Dendritic cell treated with granulocyte-macrophage colony-stimulating factor and Interleukin-4, amounts not matched to agents 40 ng/mL and 50 ng/mL, for 4 days (primary cell): ENCODE data around the gene CES1.
A peak's percentile ranks its signal among the peaks of the same experiment; 100 is the strongest.
"Not testable (repeated sequence)": the region's sequence is repeated elsewhere in the genome, so short reads cannot be mapped to it uniquely, and the experiment has no call there.

ENCODE experiments used
- H3K27ac Mint-ChIP-seq: one replicate; pipeline ENCODE4 v1.8.0; 2022; ENCODE audit warnings: mild to moderate bottlenecking, mixed read lengths
- H3K27me3 Mint-ChIP-seq: one replicate; pipeline ENCODE4 v1.8.0; 2022; ENCODE audit warnings: mild to moderate bottlenecking, mixed read lengths
- H3K36me3 Mint-ChIP-seq: one replicate; pipeline ENCODE4 v1.8.0; 2022; ENCODE audit warnings: low read depth, mixed read lengths
- H3K4me1 Mint-ChIP-seq: one replicate; pipeline ENCODE4 v1.8.0; 2022; ENCODE audit warnings: low read depth, mixed read lengths
- H3K4me3 Mint-ChIP-seq: one replicate; pipeline ENCODE4 v1.8.0; 2022; ENCODE audit warnings: mild to moderate bottlenecking, moderate library complexity, mixed read lengths
- H3K9me3 Mint-ChIP-seq: one replicate; pipeline ENCODE4 v1.8.0; 2022; ENCODE audit warnings: mixed read lengths
- intact Hi-C: fragments of 100-400 bp; cut with micrococcal nuclease; formaldehyde crosslinking; loops from one replicate; pipeline ENCODE4 v1.15.0; 2022

Gene CES1

GRCh38 chr16:55792934-55793374 is 39.9 kb downstream of the CES1 start:
- H3K27ac Mint-ChIP-seq, H3K4me1 Mint-ChIP-seq, intact Hi-C loops, H3K27me3 Mint-ChIP-seq, H3K9me3 Mint-ChIP-seq, H3K4me3 Mint-ChIP-seq, H3K36me3 Mint-ChIP-seq: not testable (repeated sequence)

- H3K27ac Mint-ChIP-seq, H3K27me3 Mint-ChIP-seq, H3K4me3 Mint-ChIP-seq, H3K9me3 Mint-ChIP-seq, H3K36me3 Mint-ChIP-seq, intact Hi-C loops: not testable (repeated sequence)
- peaks cover 10% of the 10 kb centered on the region for H3K4me1 Mint-ChIP-seq
Observed at GRCh38 chr16:55791512-55791911, 41.4 kb downstream of the CES1 start.

- H3K36me3 Mint-ChIP-seq, H3K9me3 Mint-ChIP-seq, H3K27me3 Mint-ChIP-seq, H3K4me3 Mint-ChIP-seq, intact Hi-C loops, H3K27ac Mint-ChIP-seq: not testable (repeated sequence)
- peaks cover 17% of the 10 kb centered on the region for H3K4me1 Mint-ChIP-seq
Observed at GRCh38 chr16:55790240-55790639, 42.7 kb downstream of the CES1 start.

- peaks cover 49% of the 10 kb centered on the region for H3K4me1 Mint-ChIP-seq
Observed at GRCh38 chr16:55782793-55783091, 50.2 kb downstream of the CES1 start.

GRCh38 chr16:55782091-55782792 is 50.7 kb downstream of the CES1 start:
- H3K36me3 Mint-ChIP-seq, H3K27me3 Mint-ChIP-seq, H3K27ac Mint-ChIP-seq, H3K4me3 Mint-ChIP-seq, H3K9me3 Mint-ChIP-seq, intact Hi-C loops: not testable (repeated sequence)
- H3K4me1 Mint-ChIP-seq = peaks cover 46% of the 10 kb centered on the region

More at GRCh38 chr16:55782793-55783091, 50.2 kb downstream of the CES1 start:
- intact Hi-C loops, H3K9me3 Mint-ChIP-seq, H3K4me3 Mint-ChIP-seq, H3K27ac Mint-ChIP-seq, H3K27me3 Mint-ChIP-seq, H3K36me3 Mint-ChIP-seq: not testable (repeated sequence)

- H3K36me3 Mint-ChIP-seq, H3K4me3 Mint-ChIP-seq, intact Hi-C loops, H3K9me3 Mint-ChIP-seq, H3K27me3 Mint-ChIP-seq, H3K27ac Mint-ChIP-seq: not testable (repeated sequence)
- H3K4me1 Mint-ChIP-seq = peaks cover 38% of the 10 kb centered on the region
Observed at GRCh38 chr16:55781456-55781855, 51.4 kb downstream of the CES1 start.

- peaks cover 31% of the 10 kb centered on the region for H3K4me1 Mint-ChIP-seq
- H3K27ac Mint-ChIP-seq, H3K9me3 Mint-ChIP-seq, intact Hi-C loops, H3K4me3 Mint-ChIP-seq, H3K36me3 Mint-ChIP-seq, H3K27me3 Mint-ChIP-seq: not testable (repeated sequence)
Observed at GRCh38 chr16:55780095-55780407, 52.8 kb downstream of the CES1 start.

- intact Hi-C loops = no loop called here
- H3K9me3 Mint-ChIP-seq = no peaks in the 10 kb centered on the region
- no peak overlapping the region for H3K27ac Mint-ChIP-seq
- H3K27me3 Mint-ChIP-seq = peaks cover 1% of the 10 kb centered on the region
- H3K4me1 Mint-ChIP-seq = peaks cover 31% of the 10 kb centered on the region
- H3K36me3 Mint-ChIP-seq = peaks cover under 1% of the 10 kb centered on the region
- no peak overlapping the region for H3K4me3 Mint-ChIP-seq
Observed at GRCh38 chr16:55779402-55780094, 53.3 kb downstream of the CES1 start.

- H3K27ac Mint-ChIP-seq = no peak overlapping the region
- intact Hi-C loops = no loop called here
- peaks cover 8% of the 10 kb centered on the region for H3K36me3 Mint-ChIP-seq
- peaks cover 6% of the 10 kb centered on the region for H3K27me3 Mint-ChIP-seq
- H3K4me3 Mint-ChIP-seq = no peak overlapping the region
- H3K4me1 Mint-ChIP-seq = peaks cover 30% of the 10 kb centered on the region
- no peaks in the 10 kb centered on the region for H3K9me3 Mint-ChIP-seq
Observed at GRCh38 chr16:55778757-55779156, 54.1 kb downstream of the CES1 start.

GRCh38 chr16:55775857-55776256 is 57.0 kb downstream of the CES1 start:
- Mint-ChIP-seq H3K27me3 (peaks cover 6% of the 10 kb centered on the region), H3K27ac (no peak overlapping the region), H3K36me3 (peaks cover 14% of the 10 kb centered on the region), H3K9me3 (no peaks in the 10 kb centered on the region), H3K4me1 (peaks cover 20% of the 10 kb centered on the region), H3K4me3 (no peak overlapping the region)
- intact Hi-C loops = no loop called here

GRCh38 chr16:55773859-55774549 is 58.9 kb downstream of the CES1 start:
- H3K27ac Mint-ChIP-seq = no peak overlapping the region
- peaks cover 14% of the 10 kb centered on the region for H3K36me3 Mint-ChIP-seq
- H3K9me3 Mint-ChIP-seq = no peaks in the 10 kb centered on the region
- H3K27me3 Mint-ChIP-seq = peaks cover 6% of the 10 kb centered on the region
- H3K4me3 Mint-ChIP-seq = no peak overlapping the region
- peaks cover 18% of the 10 kb centered on the region for H3K4me1 Mint-ChIP-seq
- intact Hi-C loops = no loop called here

GRCh38 chr16:55765161-55765560 is 67.7 kb downstream of the CES1 start:
- Mint-ChIP-seq H3K27me3 (peaks cover 24% of the 10 kb centered on the region), H3K9me3 (no peaks in the 10 kb centered on the region), H3K27ac (no peak overlapping the region), H3K4me1 (peaks cover 21% of the 10 kb centered on the region), H3K4me3 (no peak overlapping the region), H3K36me3 (no peaks in the 10 kb centered on the region)
- intact Hi-C loops = no loop called here

- Mint-ChIP-seq H3K9me3 (peaks cover 11% of the 10 kb centered on the region), H3K36me3 (no peaks in the 10 kb centered on the region), H3K27ac (peak overlapping the region; percentile 19), H3K27me3 (peaks cover 29% of the 10 kb centered on the region), H3K4me3 (peak overlapping the region; percentile 66), H3K4me1 (peaks cover 35% of the 10 kb centered on the region)
- intact Hi-C loops = loop anchor here (2.0 kb wide), 1 partner anchor 70 kb away; no protein-coding TSS in a partner anchor
Observed at GRCh38 chr16:55760310-55761001, 72.4 kb downstream of the CES1 start.

GRCh38 chr16:55759965-55760309 is 73.0 kb downstream of the CES1 start:
- intact Hi-C loops = loop anchor here (2.0 kb wide), 1 partner anchor 71 kb away; no protein-coding TSS in a partner anchor
- not testable (repeated sequence) for H3K27ac Mint-ChIP-seq, H3K4me3 Mint-ChIP-seq, H3K36me3 Mint-ChIP-seq
- H3K9me3 Mint-ChIP-seq = peaks cover 11% of the 10 kb centered on the region
- peaks cover 35% of the 10 kb centered on the region for H3K4me1 Mint-ChIP-seq
- peaks cover 29% of the 10 kb centered on the region for H3K27me3 Mint-ChIP-seq
